Measurements from ENCODE around the gene CCDC43. TPM values are rescaled to one million over a fixed set of nuclear protein-coding genes. Genes with fewer than 3 reads are reported as not detected.
"Not testable (repeated sequence)": the region's sequence is repeated elsewhere in the genome, so short reads cannot be mapped to it uniquely, and the experiment has no call there.

Gene CCDC43
- total RNA-seq, 1 donor: 33.4 TPM

DNA sequence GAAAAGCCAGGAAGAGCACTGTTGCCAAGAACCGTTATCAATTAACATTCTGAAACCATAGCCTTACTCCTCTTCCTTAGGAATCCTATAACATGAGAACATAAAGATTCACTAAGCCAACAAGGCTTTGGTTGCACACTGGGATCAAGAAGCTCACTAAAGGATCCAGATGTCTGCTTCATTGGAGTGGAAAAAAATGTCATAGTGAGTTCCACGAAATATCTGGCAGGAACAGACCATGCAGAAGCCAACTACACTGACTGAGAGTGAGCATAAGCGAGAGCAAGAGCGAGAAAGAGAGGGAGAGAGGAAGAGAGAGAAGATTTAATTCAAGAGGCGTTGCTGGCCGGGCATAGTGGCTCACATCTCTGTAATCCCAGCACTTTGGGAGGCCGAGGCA, 46.7 kb downstream of the CCDC43 start:
- peak; percentile 34 for DNase-seq (ENCODE audit: low read depth)
- TF ChIP-seq, protein P1, sequence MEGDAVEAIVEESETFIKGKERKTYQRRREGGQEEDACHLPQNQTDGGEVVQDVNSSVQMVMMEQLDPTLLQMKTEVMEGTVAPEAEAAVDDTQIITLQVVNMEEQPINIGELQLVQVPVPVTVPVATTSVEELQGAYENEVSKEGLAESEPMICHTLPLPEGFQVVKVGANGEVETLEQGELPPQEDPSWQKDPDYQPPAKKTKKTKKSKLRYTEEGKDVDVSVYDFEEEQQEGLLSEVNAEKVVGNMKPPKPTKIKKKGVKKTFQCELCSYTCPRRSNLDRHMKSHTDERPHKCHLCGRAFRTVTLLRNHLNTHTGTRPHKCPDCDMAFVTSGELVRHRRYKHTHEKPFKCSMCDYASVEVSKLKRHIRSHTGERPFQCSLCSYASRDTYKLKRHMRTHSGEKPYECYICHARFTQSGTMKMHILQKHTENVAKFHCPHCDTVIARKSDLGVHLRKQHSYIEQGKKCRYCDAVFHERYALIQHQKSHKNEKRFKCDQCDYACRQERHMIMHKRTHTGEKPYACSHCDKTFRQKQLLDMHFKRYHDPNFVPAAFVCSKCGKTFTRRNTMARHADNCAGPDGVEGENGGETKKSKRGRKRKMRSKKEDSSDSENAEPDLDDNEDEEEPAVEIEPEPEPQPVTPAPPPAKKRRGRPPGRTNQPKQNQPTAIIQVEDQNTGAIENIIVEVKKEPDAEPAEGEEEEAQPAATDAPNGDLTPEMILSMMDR (IDR thresholded peaks at IDR 0.05; ENCODE audit: insufficient read depth, low read length): no peak
- H3K4me3 ChIP-seq (ENCODE audit: low read depth, low read length): no peak overlapping the region

DNA sequence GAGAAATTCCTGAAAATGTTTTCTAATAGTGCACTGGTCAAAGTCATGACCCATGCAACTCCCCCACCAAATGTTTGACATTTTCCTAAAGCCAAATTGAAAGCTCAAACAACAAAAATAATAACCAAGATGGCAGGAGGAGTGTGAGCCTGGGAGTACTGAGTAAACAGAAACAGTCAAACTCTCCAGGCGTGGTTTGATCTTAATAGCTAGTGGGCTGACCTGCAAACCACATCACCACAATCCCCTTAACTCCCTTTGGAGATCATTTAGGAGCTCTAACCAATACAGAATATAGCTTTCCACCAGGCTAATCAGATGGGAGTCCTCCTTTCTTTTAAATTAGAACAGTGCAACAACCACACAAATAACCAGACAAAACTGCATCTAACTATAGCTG, 52.5 kb downstream of the CCDC43 start:
- no peak overlapping the region for H3K4me3 ChIP-seq (ENCODE audit: low read depth, low read length)
- no peak for DNase-seq (ENCODE audit: low read depth)
- TF ChIP-seq, protein P1 (IDR thresholded peaks at IDR 0.05; ENCODE audit: insufficient read depth, low read length): no peak

DNA sequence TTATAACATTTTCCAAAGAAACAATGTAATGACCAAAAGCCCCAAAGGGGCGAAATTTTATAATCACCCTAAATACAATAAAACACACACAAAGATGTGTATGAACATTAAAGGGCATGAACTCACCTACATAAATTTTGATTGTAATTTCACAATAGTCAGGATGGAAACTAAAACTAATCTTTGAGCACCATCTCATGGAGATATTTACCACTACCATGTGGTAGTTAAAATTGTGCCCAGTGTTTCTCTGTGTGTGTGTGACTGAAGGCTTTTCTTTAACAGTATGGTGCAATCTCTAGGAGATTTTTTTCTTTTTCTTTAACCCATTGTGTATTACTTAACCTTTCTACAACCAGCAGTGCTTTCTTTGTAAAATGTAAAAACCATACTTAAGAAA, 53.0 kb downstream of the CCDC43 start:
- H3K4me3 ChIP-seq (ENCODE audit: low read depth, low read length): no peak overlapping the region
- TF ChIP-seq, protein P1 (IDR thresholded peaks at IDR 0.05; ENCODE audit: insufficient read depth, low read length): peak; percentile 59
- peak; percentile 83 for DNase-seq (ENCODE audit: low read depth)

DNA sequence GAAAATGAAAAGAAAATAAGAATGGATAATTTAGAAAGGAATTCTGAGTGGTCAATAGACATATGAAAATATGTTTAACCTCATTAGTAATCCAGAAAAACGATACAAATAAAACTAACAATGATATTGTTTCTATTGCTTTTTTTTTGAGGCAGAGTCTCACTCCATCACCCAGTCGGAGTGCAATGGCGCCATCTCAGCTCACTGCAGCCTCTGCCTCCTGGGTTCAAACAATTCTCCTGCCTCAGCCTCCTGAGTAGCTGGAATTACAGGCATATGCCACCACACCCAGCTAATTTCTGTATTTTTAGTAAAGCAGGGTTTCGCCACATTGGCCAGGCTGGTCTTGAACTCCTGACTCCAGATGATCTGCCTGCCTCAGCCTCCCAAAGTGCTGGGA, 55.2 kb downstream of the CCDC43 start:
- not testable (repeated sequence) for DNase-seq (ENCODE audit: low read depth); H3K4me3 ChIP-seq (ENCODE audit: low read depth, low read length)

DNA sequence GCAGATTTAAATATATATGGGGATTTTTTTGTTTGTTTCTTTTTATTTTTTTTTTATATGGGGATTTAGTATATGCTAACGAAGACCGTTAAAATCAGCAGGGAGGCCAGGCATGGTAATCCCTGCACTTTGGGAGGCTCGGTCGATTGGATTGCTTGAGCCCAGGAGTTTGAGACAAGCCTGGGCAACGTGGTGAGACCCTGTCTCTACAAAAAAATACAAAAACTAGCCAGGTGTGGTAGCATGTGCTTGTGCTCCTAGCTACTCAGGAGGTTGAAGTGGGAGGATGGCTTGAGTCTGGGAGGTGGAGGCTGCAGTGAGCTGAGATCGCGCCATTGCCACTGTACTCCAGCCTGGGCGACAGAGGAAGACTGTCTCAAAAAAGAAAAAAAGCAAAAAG, 55.6 kb downstream of the CCDC43 start:
- TF ChIP-seq, protein P1 (IDR thresholded peaks at IDR 0.05; ENCODE audit: insufficient read depth, low read length): no peak
- no peak for DNase-seq (ENCODE audit: low read depth)
- H3K4me3 ChIP-seq (ENCODE audit: low read depth, low read length): no peak overlapping the region

DNA sequence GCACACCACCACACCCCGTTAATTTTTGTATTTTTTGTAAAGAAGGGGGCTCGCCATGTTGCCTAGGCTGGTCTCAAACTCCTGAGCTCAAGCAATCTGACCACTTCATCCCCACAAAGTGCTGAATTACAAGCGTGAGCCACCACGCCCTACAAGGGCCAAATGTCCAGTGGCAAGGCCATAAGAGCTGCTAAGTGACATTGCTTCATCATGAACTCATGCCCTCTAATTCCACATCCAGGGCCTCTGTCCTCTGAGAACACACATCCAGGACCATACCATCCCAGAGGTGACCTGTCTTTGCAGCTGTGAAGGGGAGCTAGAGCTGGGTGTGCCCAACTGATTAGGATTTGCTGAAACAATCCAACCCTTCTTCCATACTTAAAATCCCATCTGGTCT, 58.9 kb downstream of the CCDC43 start:
- H3K4me3 ChIP-seq (ENCODE audit: low read depth, low read length): no peak overlapping the region
- no peak for DNase-seq (ENCODE audit: low read depth)
- TF ChIP-seq, protein P1 (IDR thresholded peaks at IDR 0.05; ENCODE audit: insufficient read depth, low read length): no peak

DNA sequence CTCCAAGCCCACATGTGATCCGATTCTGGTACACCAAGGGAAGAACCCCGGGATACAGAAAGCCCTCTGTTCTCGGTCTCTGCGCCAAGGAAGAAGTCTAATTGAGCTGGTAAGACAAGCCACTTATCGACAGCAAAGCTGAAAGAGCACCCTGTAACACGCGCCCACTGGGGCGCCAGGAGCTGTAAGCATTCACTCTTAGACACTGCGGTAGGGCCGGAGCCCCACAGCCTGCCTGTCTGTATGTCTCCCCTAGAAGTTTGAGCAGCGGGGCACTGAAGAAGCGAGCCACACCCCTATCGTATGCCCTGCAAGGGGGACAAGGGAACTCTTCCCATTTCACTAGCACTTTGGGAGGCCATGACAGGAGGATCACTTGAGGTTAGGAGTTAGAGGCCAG, 60.3 kb downstream of the CCDC43 start:
- TF ChIP-seq, protein P1 (IDR thresholded peaks at IDR 0.05; ENCODE audit: insufficient read depth, low read length): no peak

More for the DNA sequence above, 60.3 kb downstream of the CCDC43 start:
- no peak overlapping the region for H3K4me3 ChIP-seq (ENCODE audit: low read depth, low read length)
- DNase-seq (ENCODE audit: low read depth): no peak
